BLaER1 treated with 17β-estradiol and CSF1 and Interleukin-3, amounts not matched to agents 10 nM and 100 nM (cell line): Measurements from ENCODE around the gene SPTA1.

ENCODE experiments used
- H3K27ac ChIP-seq, 11 experiments: shearing (Covaris generic); formaldehyde crosslinking; 2 replicates each; pipeline ENCODE4 v1.8.1; 2022
- H3K27me3 ChIP-seq, 11 experiments: shearing (Covaris generic); formaldehyde crosslinking; 2 replicates each; pipeline ENCODE4 v1.8.1; 2022
- H3K36me3 ChIP-seq, 11 experiments: shearing (Covaris generic); formaldehyde crosslinking; 2 replicates each; pipeline ENCODE4 v1.8.1; 2022
- H3K4me1 ChIP-seq, 10 experiments: shearing (Covaris generic); formaldehyde crosslinking; 2 replicates each; pipeline ENCODE4 v1.8.1; 2022
- H3K4me2 ChIP-seq, 11 experiments: shearing (Covaris generic); formaldehyde crosslinking; 2 replicates each; pipeline ENCODE4 v1.8.1; 2022
- H3K4me3 ChIP-seq, 10 experiments: shearing (Covaris generic); formaldehyde crosslinking; 2 replicates each; pipeline ENCODE4 v1.8.1; 2022
- H3K9ac ChIP-seq, 11 experiments: shearing (Covaris generic); formaldehyde crosslinking; 2 replicates each; pipeline ENCODE4 v1.8.1; 2022
- H3K9me3 ChIP-seq, 11 experiments: shearing (Covaris generic); formaldehyde crosslinking; replicated peaks in 1 of 11; 2 replicates each; pipeline ENCODE4 v1.8.1; 2022
- H4K20me1 ChIP-seq, 11 experiments: shearing (Covaris generic); formaldehyde crosslinking; 2 replicates each; pipeline ENCODE4 v1.8.1; 2022
- Cebpa-rat ChIP-seq, 11 experiments: shearing (Covaris generic); IDR thresholded peaks; 2 replicates each; pipeline ENCODE4 v1.8.1; 2022

SPTA1 gene

DNA sequence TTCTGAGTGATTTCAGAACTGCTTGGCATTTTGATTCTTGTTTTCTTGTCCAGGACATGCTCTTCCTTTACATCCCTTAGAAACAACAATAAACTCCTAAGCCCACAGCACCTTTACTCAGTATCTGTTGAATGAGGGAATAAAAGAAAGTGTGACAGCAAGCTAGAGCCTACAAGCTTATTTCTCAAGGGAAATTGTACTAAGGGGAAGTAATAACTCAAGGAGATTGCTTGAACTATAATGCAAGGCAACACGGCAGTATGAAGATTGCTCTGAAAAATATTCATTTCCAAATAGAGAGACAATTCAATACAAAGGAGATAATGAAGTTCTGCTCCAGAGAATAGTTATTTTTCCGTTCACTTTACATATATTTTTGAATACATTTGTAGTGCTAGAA, 122.7 kb downstream of the SPTA1 start:
- Histone ChIP-seq H3K9me3 (peaks cover 0 to 18% (median 10%) of the 10 kb centered on the region in 11 experiments; a peak in 17 of 22 replicates), H3K4me1 (peaks cover 12 to 21% (median 19%) of the 10 kb centered on the region in 10 experiments), H3K4me2 (peak overlapping the region; percentile 49 to 71 (median 64); a peak in 20 of 22 replicates), H4K20me1 (no peaks in the 10 kb centered on the region), H3K9ac (peak overlapping the region in 1 of 11 experiments; percentile 42; a peak in 4 of 22 replicates), H3K27ac (peak overlapping the region in 10 of 11 experiments; percentile 78 to 91 (median 86); a peak in 20 of 22 replicates), H3K36me3 (no peaks in the 10 kb centered on the region), H3K4me3 (no peak overlapping the region; a peak in 1 of 20 replicates), H3K27me3 (no peaks in the 10 kb centered on the region)
- no peak for TF ChIP-seq Cebpa-rat (IDR thresholded peaks at IDR 0.05)
